OCI-LY1 (cell line): ENCODE measurements around the gene PGA3.
"Not testable (repeated sequence)": the region's sequence is repeated elsewhere in the genome, so short reads cannot be mapped to it uniquely, and the experiment has no call there.

Experiments used
- H2AFZ ChIP-seq: fragments of 200-600 bp; sonication (generic), shearing (Covaris generic); 2 replicates; pipeline ENCODE4 v1.6.0; 2014; ENCODE audit warnings: antibody characterized with exemption, mild to moderate bottlenecking, low read length
- H3F3A ChIP-seq: fragments of 200-600 bp; sonication (generic), shearing (Covaris generic); 2 replicates; pipeline ENCODE4 v1.6.0; 2014; ENCODE audit warnings: mild to moderate bottlenecking, antibody characterized with exemption, low read length, moderate library complexity; ENCODE audit not compliant: insufficient read depth
- H3K27ac ChIP-seq: fragments of 200-600 bp; sonication (generic); 2 replicates; pipeline ENCODE4 v1.5.1; 2014; ENCODE audit warnings: low read length, mixed run types, mild to moderate bottlenecking, low read depth; ENCODE audit not compliant: poor library complexity, severe bottlenecking
- H3K27me3 ChIP-seq: fragments of 200-600 bp; sonication (generic); 2 replicates; pipeline ENCODE4 v1.6.0; 2014; ENCODE audit warnings: antibody characterized with exemption, mild to moderate bottlenecking, low read length, moderate library complexity; ENCODE audit not compliant: insufficient read depth
- H3K36me3 ChIP-seq: fragments of 200-600 bp; sonication (generic); 2 replicates; pipeline ENCODE4 v1.6.1; 2014; ENCODE audit warnings: mild to moderate bottlenecking, antibody characterized with exemption, low read length, moderate library complexity, mixed read lengths; ENCODE audit not compliant: insufficient read depth
- H3K4me1 ChIP-seq: fragments of 200-600 bp; sonication (generic); 2 replicates; pipeline ENCODE4 v1.5.1; 2014; ENCODE audit warnings: mild to moderate bottlenecking, low read length, moderate library complexity; ENCODE audit not compliant: insufficient read depth, severe bottlenecking
- H3K4me2 ChIP-seq: fragments of 200-600 bp; sonication (generic), shearing (Covaris generic); 2 replicates; pipeline ENCODE4 v1.6.1; 2014; ENCODE audit warnings: low read length
- H3K4me3 ChIP-seq: fragments of 200-600 bp; sonication (generic); 2 replicates; pipeline ENCODE4 v1.5.1; 2014; ENCODE audit warnings: low read length, low read depth, mild to moderate bottlenecking, mixed read lengths; ENCODE audit not compliant: poor library complexity, severe bottlenecking
- H3K79me2 ChIP-seq: fragments of 200-600 bp; shearing (Covaris generic); 2 replicates; pipeline ENCODE4 v1.6.1; 2016; ENCODE audit warnings: mixed run types, low read length, mixed read lengths; ENCODE audit not compliant: insufficient read depth
- H3K9ac ChIP-seq: fragments of 200-600 bp; sonication (generic), shearing (Covaris generic); 2 replicates; pipeline ENCODE4 v1.6.1; 2014; ENCODE audit warnings: mild to moderate bottlenecking, low read length, mixed read lengths
- H3K9me2 ChIP-seq: fragments of 200-600 bp; sonication (generic), shearing (Covaris generic); 2 replicates; pipeline ENCODE4 v1.6.1; 2014; ENCODE audit warnings: low read depth, mild to moderate bottlenecking, low read length, mixed read lengths
- H3K9me3 ChIP-seq: fragments of 200-600 bp; shearing (Covaris generic); 2 replicates; pipeline ENCODE4 v1.6.1; 2014; ENCODE audit warnings: low read length, mixed read lengths
- H4K20me1 ChIP-seq: fragments of 200-600 bp; sonication (generic), shearing (Covaris generic); 2 replicates; pipeline ENCODE4 v1.6.0; 2016; ENCODE audit warnings: mild to moderate bottlenecking, low read length; ENCODE audit not compliant: insufficient read depth
- EZH2 ChIP-seq: fragments of 200-600 bp; sonication (generic), shearing (Covaris generic); IDR thresholded peaks from 2 replicates; pipeline ENCODE4 v1.8.0; 2017; ENCODE audit warnings: borderline replicate concordance, mixed run types, mild to moderate bottlenecking, antibody characterized with exemption, low read length, moderate library complexity, mixed read lengths
- TF ChIP-seq, protein P1 (sequence below): fragments of 200-600 bp; sonication (generic), shearing (Covaris generic); IDR thresholded peaks from 2 replicates; pipeline ENCODE4 v1.5.1; 2017; ENCODE audit warnings: mild to moderate bottlenecking, antibody characterized with exemption, low read length, moderate library complexity, mixed read lengths

PGA3 gene

DNA sequence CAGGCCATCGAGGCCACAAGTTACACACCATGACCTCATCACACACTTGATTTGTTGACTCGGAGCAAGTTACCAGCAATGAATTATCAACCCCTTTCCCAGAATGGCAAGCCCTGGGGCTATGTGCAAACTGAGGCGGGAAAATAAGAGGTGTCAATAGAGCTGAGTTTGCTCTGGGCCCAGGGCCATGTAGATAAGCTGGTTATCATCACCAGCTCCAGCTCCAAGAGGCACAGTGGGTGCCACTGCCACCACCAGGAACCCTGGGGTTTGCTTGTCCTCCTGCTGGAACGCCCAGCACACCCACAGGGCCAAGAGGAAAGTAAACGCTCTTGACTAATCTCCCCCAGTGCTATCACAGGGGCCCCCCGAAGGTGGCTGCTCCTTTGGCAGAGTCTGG, 29.0 kb upstream of the PGA3 start:
- Histone ChIP-seq H2AFZ (no peak overlapping the region), H3K9me3 (no peaks in the 10 kb centered on the region), H3K4me1 (no peaks in the 10 kb centered on the region), H3K4me2 (no peak overlapping the region), H3K27ac (no peak overlapping the region), H3K4me3 (no peak overlapping the region), H3K79me2 (no peaks in the 10 kb centered on the region), H3F3A (no peaks in the 10 kb centered on the region), H3K27me3 (peaks cover 11% of the 10 kb centered on the region), H3K9ac (no peak overlapping the region), H4K20me1 (no peaks in the 10 kb centered on the region), H3K9me2 (no peaks in the 10 kb centered on the region), H3K36me3 (no peaks in the 10 kb centered on the region)
- TF ChIP-seq, protein P1, sequence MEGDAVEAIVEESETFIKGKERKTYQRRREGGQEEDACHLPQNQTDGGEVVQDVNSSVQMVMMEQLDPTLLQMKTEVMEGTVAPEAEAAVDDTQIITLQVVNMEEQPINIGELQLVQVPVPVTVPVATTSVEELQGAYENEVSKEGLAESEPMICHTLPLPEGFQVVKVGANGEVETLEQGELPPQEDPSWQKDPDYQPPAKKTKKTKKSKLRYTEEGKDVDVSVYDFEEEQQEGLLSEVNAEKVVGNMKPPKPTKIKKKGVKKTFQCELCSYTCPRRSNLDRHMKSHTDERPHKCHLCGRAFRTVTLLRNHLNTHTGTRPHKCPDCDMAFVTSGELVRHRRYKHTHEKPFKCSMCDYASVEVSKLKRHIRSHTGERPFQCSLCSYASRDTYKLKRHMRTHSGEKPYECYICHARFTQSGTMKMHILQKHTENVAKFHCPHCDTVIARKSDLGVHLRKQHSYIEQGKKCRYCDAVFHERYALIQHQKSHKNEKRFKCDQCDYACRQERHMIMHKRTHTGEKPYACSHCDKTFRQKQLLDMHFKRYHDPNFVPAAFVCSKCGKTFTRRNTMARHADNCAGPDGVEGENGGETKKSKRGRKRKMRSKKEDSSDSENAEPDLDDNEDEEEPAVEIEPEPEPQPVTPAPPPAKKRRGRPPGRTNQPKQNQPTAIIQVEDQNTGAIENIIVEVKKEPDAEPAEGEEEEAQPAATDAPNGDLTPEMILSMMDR: no peak
- no peak for TF ChIP-seq EZH2

DNA sequence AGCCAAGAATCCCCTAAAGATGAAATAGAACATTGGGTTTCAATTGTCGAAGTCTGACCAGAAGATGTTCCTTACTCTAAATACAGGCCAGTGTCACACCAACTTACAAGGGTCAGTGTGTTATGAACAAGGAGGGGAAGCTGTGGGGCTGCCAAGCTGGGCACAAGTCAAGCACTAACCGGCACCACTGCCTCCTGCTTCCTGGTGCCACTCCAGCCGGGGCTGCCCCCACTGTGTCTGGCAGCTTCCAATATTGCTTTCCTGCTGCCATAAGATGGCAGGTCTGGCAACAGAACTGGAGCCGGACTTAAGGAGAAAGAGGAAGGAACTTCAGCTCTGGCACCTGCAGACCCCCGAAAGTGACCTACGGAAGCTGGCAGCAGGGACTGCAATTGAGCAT, 28.4 kb upstream of the PGA3 start:
- H3K9me2 ChIP-seq: no peaks in the 10 kb centered on the region
- no peak overlapping the region for H3K4me2 ChIP-seq
- H3K27me3 ChIP-seq: peaks cover 13% of the 10 kb centered on the region
- H4K20me1 ChIP-seq: no peaks in the 10 kb centered on the region
- H3K9me3 ChIP-seq: no peaks in the 10 kb centered on the region
- no peak overlapping the region for H2AFZ ChIP-seq
- H3K9ac ChIP-seq: no peak overlapping the region
- no peak overlapping the region for H3K27ac ChIP-seq
- no peaks in the 10 kb centered on the region for H3F3A ChIP-seq
- TF ChIP-seq, protein P1: no peak
- no peak for TF ChIP-seq EZH2
- no peaks in the 10 kb centered on the region for H3K79me2 ChIP-seq
- H3K36me3 ChIP-seq: no peaks in the 10 kb centered on the region
- H3K4me3 ChIP-seq: no peak overlapping the region
- no peaks in the 10 kb centered on the region for H3K4me1 ChIP-seq

DNA sequence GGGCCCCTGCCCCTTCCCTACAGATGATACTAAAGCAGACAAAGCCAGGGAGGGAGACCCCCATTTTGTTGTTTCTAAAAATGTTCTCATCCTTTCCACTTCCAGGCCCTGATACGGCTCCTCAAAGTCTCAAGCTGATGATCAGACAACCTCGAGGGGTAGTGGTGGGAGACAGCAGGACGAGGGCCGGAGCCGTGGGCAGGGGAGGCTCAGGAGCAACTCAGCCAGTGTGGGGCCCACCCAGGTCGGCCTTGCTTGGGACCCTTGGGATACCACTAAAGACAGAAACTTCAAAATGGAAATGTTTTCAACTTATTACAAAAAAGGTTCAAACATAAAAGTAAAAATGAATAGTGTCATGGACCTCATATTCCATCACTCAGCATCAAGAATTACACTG, 26.9 kb upstream of the PGA3 start:
- Histone ChIP-seq H3K9ac (no peak overlapping the region), H4K20me1 (no peaks in the 10 kb centered on the region), H3K27me3 (peaks cover 20% of the 10 kb centered on the region), H3F3A (no peaks in the 10 kb centered on the region), H2AFZ (no peak overlapping the region), H3K9me3 (no peaks in the 10 kb centered on the region), H3K4me1 (no peaks in the 10 kb centered on the region), H3K79me2 (no peaks in the 10 kb centered on the region), H3K9me2 (no peaks in the 10 kb centered on the region), H3K27ac (no peak overlapping the region), H3K36me3 (no peaks in the 10 kb centered on the region), H3K4me3 (no peak overlapping the region), H3K4me2 (no peak overlapping the region)
- TF ChIP-seq EZH2: no peak
- TF ChIP-seq, protein P1: no peak

DNA sequence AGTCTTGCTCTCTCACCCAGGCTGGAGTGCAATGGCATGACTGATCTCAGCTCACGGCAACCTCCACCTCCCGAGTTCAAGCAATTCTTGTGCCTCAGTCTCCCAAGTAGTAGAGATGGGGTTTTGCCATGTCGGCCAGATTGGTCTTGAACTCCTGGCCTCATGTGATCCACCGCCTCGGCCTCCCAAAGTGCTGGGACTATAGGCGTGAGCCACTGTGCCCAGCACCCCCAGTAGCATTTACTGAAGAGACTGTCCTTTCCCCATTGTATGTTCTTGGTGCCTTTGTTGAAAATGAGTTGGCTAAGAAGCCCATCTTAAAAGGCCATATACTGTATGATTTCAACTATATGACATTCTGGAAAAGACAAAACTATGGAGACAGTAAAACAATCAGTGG, 23.1 kb upstream of the PGA3 start:
- H3K36me3 ChIP-seq, H3K27ac ChIP-seq, H3F3A ChIP-seq, H4K20me1 ChIP-seq, H3K9me3 ChIP-seq, H3K4me3 ChIP-seq, H3K9ac ChIP-seq, H3K79me2 ChIP-seq, H3K4me2 ChIP-seq, H2AFZ ChIP-seq, H3K4me1 ChIP-seq, H3K9me2 ChIP-seq: not testable (repeated sequence)
- H3K27me3 ChIP-seq: peaks cover 14% of the 10 kb centered on the region
